ENCODE measurements around the gene MALT1. TPM values are rescaled to one million over a fixed set of nuclear protein-coding genes. Genes with fewer than 3 reads are reported as not detected.

Gene MALT1
- total and polyA plus RNA-seq, 7 donors: 3.2 to 11.2 (median 8.8) TPM

- no peaks in the 10 kb centered on the region for H3K9me3 ChIP-seq
- H3K36me3 ChIP-seq (ENCODE audit: insufficient read depth in 1 of 2, low read depth in 1 of 2): no peaks in the 10 kb centered on the region
- H3K27me3 ChIP-seq (ENCODE audit: insufficient read depth in 3 of 3, low read length in 2 of 3): no peaks in the 10 kb centered on the region
- no peak overlapping the region for H3K4me3 ChIP-seq
- peaks cover 40% of the 10 kb centered on the region for H3K4me1 ChIP-seq
- no peak for TF ChIP-seq CTCF (IDR thresholded peaks at IDR 0.05)
- 39 to 53% (median 41%) methylated on average over 5 of the region's 5 CpGs for WGBS, 3 donors
- ATAC-seq (peak; percentile 52 to 69 (median 63)), DNase-seq (no peak)
- H3K27ac ChIP-seq: peak overlapping the region; percentile 79
- intact Hi-C loops (cut with DNase I): loop anchor here in 1 of 2 donors (5.0 kb wide), 1 partner anchor 41 kb away; the partner anchor contains the start of gene MALT1
These were observed 40.0 kb upstream of the MALT1 start for GRCh38 chr18:58631301-58631700.

- Histone ChIP-seq H3K27ac (peak overlapping the region; percentile 79), H3K4me3 (no peak overlapping the region), H3K9me3 (no peaks in the 10 kb centered on the region), H3K36me3 (ENCODE audit: insufficient read depth in 1 of 2, low read depth in 1 of 2) (no peaks in the 10 kb centered on the region), H3K4me1 (peaks cover 49% of the 10 kb centered on the region), H3K27me3 (ENCODE audit: insufficient read depth in 3 of 3, low read length in 2 of 3) (no peaks in the 10 kb centered on the region)
- WGBS, 3 donors: 29 to 44% (median 34%) methylated on average over 5 of the region's 5 CpGs
- no peak for TF ChIP-seq CTCF (IDR thresholded peaks at IDR 0.05)
- DNase-seq (peak; percentile 39 to 80), ATAC-seq (peak; percentile 72 to 83 (median 80))
- intact Hi-C loops (cut with DNase I): loop anchor here in 1 of 2 donors (5.0 kb wide), 1 partner anchor 40 kb away; the partner anchor contains the start of gene MALT1
These were observed 38.7 kb upstream of the MALT1 start for GRCh38 chr18:58632552-58632951.

- no peaks in the 10 kb centered on the region for H3K27me3 ChIP-seq (ENCODE audit: insufficient read depth in 3 of 3, low read length in 2 of 3)
- intact Hi-C loops (cut with DNase I): loop anchor here in 1 of 2 donors (5.0 kb wide), 1 partner anchor 38 kb away; the partner anchor contains the start of gene MALT1
- no peak for TF ChIP-seq CTCF (IDR thresholded peaks at IDR 0.05)
- ATAC-seq (no peak), DNase-seq (no peak)
- no peaks in the 10 kb centered on the region for H3K36me3 ChIP-seq (ENCODE audit: insufficient read depth in 1 of 2, low read depth in 1 of 2)
- H3K27ac ChIP-seq: peak overlapping the region; percentile 79
- no peak overlapping the region for H3K4me3 ChIP-seq
- no peaks in the 10 kb centered on the region for H3K9me3 ChIP-seq
- peaks cover 63% of the 10 kb centered on the region for H3K4me1 ChIP-seq
These were observed 37.4 kb upstream of the MALT1 start for GRCh38 chr18:58633874-58634273.

GRCh38 chr18:58635891-58636290 is 35.4 kb upstream of the MALT1 start:
- DNase-seq (no peak), ATAC-seq (peak; percentile 10 to 45 (median 40))
- Histone ChIP-seq H3K27ac (peak overlapping the region; percentile 77), H3K36me3 (ENCODE audit: insufficient read depth in 1 of 2, low read depth in 1 of 2) (no peaks in the 10 kb centered on the region), H3K4me3 (no peak overlapping the region), H3K9me3 (no peaks in the 10 kb centered on the region), H3K27me3 (ENCODE audit: insufficient read depth in 3 of 3, low read length in 2 of 3) (no peaks in the 10 kb centered on the region), H3K4me1 (peaks cover 60% of the 10 kb centered on the region)
- no peak for TF ChIP-seq CTCF (IDR thresholded peaks at IDR 0.05)
- WGBS, 3 donors: 15 to 20% (median 18%) methylated on average over 4 of the region's 4 CpGs
- intact Hi-C loops (cut with DNase I): no loop called here

GRCh38 chr18:58637197-58637596 is 34.1 kb upstream of the MALT1 start:
- peak; percentile 77 to 84 (median 80) for ATAC-seq
- intact Hi-C loops (cut with DNase I): no loop called here
- Histone ChIP-seq H3K27me3 (ENCODE audit: insufficient read depth in 3 of 3, low read length in 2 of 3) (no peaks in the 10 kb centered on the region), H3K4me3 (no peak overlapping the region), H3K36me3 (ENCODE audit: insufficient read depth in 1 of 2, low read depth in 1 of 2) (no peaks in the 10 kb centered on the region), H3K9me3 (no peaks in the 10 kb centered on the region), H3K27ac (peak overlapping the region; percentile 77), H3K4me1 (peaks cover 48% of the 10 kb centered on the region)
- no peak for TF ChIP-seq CTCF (IDR thresholded peaks at IDR 0.05)
- no peak for DNase-seq
- WGBS, 3 donors: 32 to 48% (median 34%) methylated on average over 6 of the region's 6 CpGs
